B cell (primary cell): ENCODE measurements around the gene SESN3. TPM values are rescaled to one million over a fixed set of nuclear protein-coding genes. Genes with fewer than 3 reads are reported as not detected.

Experiments
- ATAC-seq: fragments of 200-7000 bp; cut with Tn5 transposase; one replicate; pipeline ENCODE4 v1.10.0; 2021; ENCODE audit warnings: low read depth, mild to moderate bottlenecking, moderate number of reproducible peaks, moderate library complexity
- CTCF ChIA-PET: fragments of 350-600 bp; sonication (Branson Sonifier 250); formaldehyde crosslinking; loops from one replicate; lab custom pipeline; 2021; ENCODE audit warnings: antibody characterized with exemption, inconsistent platforms; lab: Charles Lee
- POLR2A ChIA-PET: fragments of 350-600 bp; sonication (Branson Sonifier 250); formaldehyde crosslinking; loops from one replicate; lab custom pipeline; 2021; ENCODE audit warnings: antibody characterized with exemption; lab: Charles Lee
- DNase-seq: peaks from one replicate; pipeline ENCODE4 v3.0.0; 2013
- H2AFZ ChIP-seq: 2 replicates; pipeline ENCODE4 v1.6.1; 2012; ENCODE audit warnings: mild to moderate bottlenecking, low read depth, low read length; ENCODE audit not compliant: insufficient read depth, poor library complexity, severe bottlenecking
- H3K27ac ChIP-seq, 2 donors: 1 replicate in 1 of 2; 2 replicates in 1 of 2; pipeline ENCODE4 v1.5.1; 2012 to 2013; ENCODE audit warnings: low read length in 2 of 2, mild to moderate bottlenecking in 2 of 2, moderate library complexity in 1 of 2
- H3K27me3 ChIP-seq, 4 experiments: fragments of 200-600 bp in 1 of 4; sonication (generic) in 1 of 4; replicated peaks in 1 of 4; 1 replicate in 2 of 4; 2 replicates in 2 of 4; pipeline versions ENCODE4 v1.6.1 to v1.7.0; 2013 to 2016; ENCODE audit warnings: low read length in 3 of 4, mild to moderate bottlenecking in 2 of 4, mixed read lengths in 1 of 4, moderate library complexity in 1 of 4; ENCODE audit not compliant: insufficient read depth in 4 of 4, control insufficient read depth in 3 of 4; ENCODE audit errors: control extremely low read depth in 1 of 4
- H3K36me3 ChIP-seq, 2 experiments: replicated peaks in 1 of 2; 1 replicate in 1 of 2; 2 replicates in 1 of 2; pipeline versions ENCODE4 v1.6.1 to v1.7.1; 2013; ENCODE audit warnings: low read length in 1 of 2; ENCODE audit not compliant: insufficient read depth in 2 of 2, control insufficient read depth in 1 of 2; ENCODE audit errors: control extremely low read depth in 1 of 2, extremely low read depth in 1 of 2
- H3K4me1 ChIP-seq, 2 donors: fragments of 200-600 bp in 1 of 2; sonication (generic) in 1 of 2; 1 replicate in 1 of 2; 2 replicates in 1 of 2; pipeline versions ENCODE4 v1.5.1 to v1.6.1; 2013 to 2017; ENCODE audit warnings: low read length in 2 of 2; ENCODE audit not compliant: control insufficient read depth in 2 of 2, insufficient read depth in 2 of 2
- H3K4me2 ChIP-seq: replicated peaks from 2 replicates; pipeline ENCODE3; 2012; ENCODE audit warnings: mild to moderate bottlenecking, low read depth, low read length; ENCODE audit not compliant: poor library complexity, severe bottlenecking
- H3K4me3 ChIP-seq, 5 experiments: fragments of 200-600 bp in 1 of 5; sonication (generic) in 1 of 5; 1 replicate in 3 of 5; 2 replicates in 2 of 5; pipeline versions ENCODE4 v1.5.1 to v1.7.0; 2011 to 2016; ENCODE audit warnings: low read length in 4 of 5, mild to moderate bottlenecking in 4 of 5, low read depth in 2 of 5, control low read depth in 1 of 5, moderate library complexity in 1 of 5; ENCODE audit not compliant: insufficient read depth in 1 of 5; ENCODE audit errors: control extremely low read depth in 1 of 5, extremely low read depth in 1 of 5
- H3K79me2 ChIP-seq: fragments of 200-600 bp; sonication (generic); one replicate; pipeline ENCODE4 v1.6.0; 2016; ENCODE audit warnings: low read length; ENCODE audit not compliant: control insufficient read depth, insufficient read depth
- H3K9ac ChIP-seq: fragments of 200-600 bp; sonication (generic); 2 replicates; pipeline ENCODE4 v1.6.1; 2017; ENCODE audit warnings: mild to moderate bottlenecking, low read length, moderate library complexity
- H3K9me3 ChIP-seq, 3 donors: one replicate each; pipeline versions ENCODE4 v1.6.1 to v1.7.1; 2013; ENCODE audit warnings: low read length in 2 of 3; ENCODE audit not compliant: control insufficient read depth in 2 of 3, insufficient read depth in 1 of 3; ENCODE audit errors: control extremely low read depth in 1 of 3
- H4K20me1 ChIP-seq: 2 replicates; pipeline ENCODE4 v1.6.0; 2012; ENCODE audit warnings: mild to moderate bottlenecking, low read length; ENCODE audit not compliant: insufficient read depth, control insufficient read depth, poor library complexity, severe bottlenecking
- H3K27ac Mint-ChIP-seq: one replicate; pipeline ENCODE4 v1.8.0; 2021; ENCODE audit warnings: mixed read lengths
- H3K27me3 Mint-ChIP-seq: one replicate; pipeline ENCODE4 v1.8.0; 2021; ENCODE audit warnings: mixed read lengths
- H3K4me1 Mint-ChIP-seq: one replicate; pipeline ENCODE4 v1.8.0; 2021; ENCODE audit warnings: mixed read lengths
- H3K4me3 Mint-ChIP-seq: one replicate; pipeline ENCODE4 v1.8.0; 2021; ENCODE audit warnings: mixed read lengths
- H3K9me3 Mint-ChIP-seq: one replicate; pipeline ENCODE4 v1.8.0; 2022; ENCODE audit warnings: mixed read lengths; ENCODE audit not compliant: insufficient read depth
- CTCF ChIP-seq: fragments of 200-600 bp; IDR thresholded peaks from one replicate; pipeline ENCODE4 v1.8.0; 2022; ENCODE audit warnings: antibody characterized with exemption, mild to moderate bottlenecking
- EZH2 ChIP-seq: IDR thresholded peaks from 2 replicates; pipeline ENCODE4 v1.6.1; 2012; ENCODE audit warnings: borderline replicate concordance, low read depth, mild to moderate bottlenecking, moderate library complexity, low read length; ENCODE audit not compliant: insufficient read depth, poor library complexity, severe bottlenecking
- WGBS: methylation state at CpG from one replicate; pipeline ENCODE4 v1.1.5; 2013; ENCODE audit warnings: missing lambda C conversion rate; ENCODE audit not compliant: insufficient coverage; 5-methylcytosine and 5-hydroxymethylcytosine counted together
- intact Hi-C: fragments of 100-400 bp; cut with micrococcal nuclease; formaldehyde crosslinking; loops from one replicate; pipeline ENCODE4 v1.10.0; 2022
- polyA plus RNA-seq: library from polyadenylated mRNA; depleted of rRNA; stranded (reverse); fragments of >200 nt; gene quantifications from 2 replicates; pipeline ENCODE4 v1.2.3, GENCODE V29; 2012
- total RNA-seq, 2 donors: library from RNA; stranded (reverse); fragments of 120-200 nt in 1 of 2; gene quantifications; 1 replicate in 1 of 2; 2 replicates in 1 of 2; pipeline versions ENCODE4 v1.2.3 to v1.2.4, GENCODE V29; 2013 to 2022

The SESN3 gene
- total and polyA plus RNA-seq, 2 donors (not counting 1 experiment from before 2014, with no cell fraction given), result 10.1 to 519 TPM

DNA sequence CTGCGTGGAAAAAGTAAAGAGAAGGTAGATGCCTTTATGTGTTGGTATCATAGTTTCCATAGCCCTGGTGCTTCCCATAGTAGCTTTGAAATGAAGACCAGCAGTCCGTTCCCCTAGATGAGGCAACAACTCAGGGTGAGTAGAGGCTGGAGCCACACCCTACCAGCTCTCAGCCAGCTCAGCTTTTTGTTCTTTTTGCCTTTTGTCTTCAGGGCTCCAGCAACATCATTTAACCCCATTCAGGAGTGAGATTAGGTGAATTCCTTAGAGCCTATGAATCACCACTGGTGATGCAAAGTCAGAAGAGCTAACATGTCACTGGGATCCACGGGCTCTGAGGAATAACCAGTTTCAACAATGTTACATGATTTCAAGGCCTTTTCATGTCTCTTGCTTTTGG lies 14.0 kb upstream of the SESN3 start:
- Histone ChIP-seq H3K79me2 (no peaks in the 10 kb centered on the region), H4K20me1 (no peaks in the 10 kb centered on the region), H3K4me3 (no peak overlapping the region), H3K27ac (no peak overlapping the region), H3K4me2 (no peak overlapping the region), H3K9me3 (no peaks in the 10 kb centered on the region), H3K27me3 (no peaks in the 10 kb centered on the region), H3K4me1 (peaks cover 31 to 38% of the 10 kb centered on the region in 2 donors), H3K9ac (no peak overlapping the region), H3K36me3 (no peaks in the 10 kb centered on the region), H2AFZ (no peak overlapping the region)
- H3K27me3 Mint-ChIP-seq, result no peaks in the 10 kb centered on the region
- peaks cover 48% of the 10 kb centered on the region for H3K4me1 Mint-ChIP-seq
- no peak overlapping the region for H3K27ac Mint-ChIP-seq
- no peak for ATAC-seq
- POLR2A ChIA-PET, result no interaction called here
- CTCF ChIA-PET, result interaction anchor here (0.6 to 1.8 kb wide), 2 partner anchors 16 to 460 kb away, joined by 3 to 4 read pairs; no protein-coding TSS in a partner anchor
- no peak for TF ChIP-seq CTCF
- no peak for TF ChIP-seq EZH2
- no peaks in the 10 kb centered on the region for H3K9me3 Mint-ChIP-seq
- 93% methylated on average over 1 of the region's 3 CpGs for WGBS
- intact Hi-C loops, result loop anchor here (5.0 kb wide), 1 partner anchor 37 kb away; no protein-coding TSS in a partner anchor
- DNase-seq, result no peak
- H3K4me3 Mint-ChIP-seq, result no peak overlapping the region

GRCh38 chr11:95243673-95244072 lies 12.7 kb upstream of the SESN3 start:
- Histone ChIP-seq H3K4me2 (no peak overlapping the region), H3K9ac (no peak overlapping the region), H2AFZ (no peak overlapping the region), H3K27ac (no peak overlapping the region), H3K4me1 (peaks cover 19 to 24% of the 10 kb centered on the region in 2 donors), H3K36me3 (no peaks in the 10 kb centered on the region), H3K79me2 (no peaks in the 10 kb centered on the region), H3K4me3 (no peak overlapping the region), H3K9me3 (no peaks in the 10 kb centered on the region), H3K27me3 (no peaks in the 10 kb centered on the region), H4K20me1 (no peaks in the 10 kb centered on the region)
- ChIA-PET POLR2A (interaction anchor here (1.4 to 1.8 kb wide), 2 partner anchors 9 to 11 kb away, joined by 7 read pairs; no protein-coding TSS in a partner anchor), CTCF (interaction anchor here (1.8 to 2.0 kb wide), 2 partner anchors 11 to 461 kb away, joined by 4 to 8 read pairs; no protein-coding TSS in a partner anchor)
- TF ChIP-seq CTCF (no peak), EZH2 (no peak)
- Mint-ChIP-seq H3K27ac (no peak overlapping the region), H3K9me3 (no peaks in the 10 kb centered on the region), H3K27me3 (no peaks in the 10 kb centered on the region), H3K4me3 (no peak overlapping the region), H3K4me1 (peaks cover 36% of the 10 kb centered on the region)
- no CpG with 5 or more reads among the region's 2 CpGs for WGBS
- no peak for ATAC-seq
- intact Hi-C loops, result no loop called here
- no peak for DNase-seq
